MCF 10A (cell line): ENCODE data around the gene PLEKHA3. TPM values are rescaled to one million over a fixed set of nuclear protein-coding genes. Genes with fewer than 3 reads are reported as not detected.

Experiments
- BruUV-seq: library from RNA; stranded (reverse); fragments of 400-500 nt; replicated peaks from 2 replicates; lab custom pipeline; 2021; lab: Mats Ljungman, UMichigan
- CTCF ChIA-PET: fragments of 300-600 bp; sonication (Branson Sonifier 250); formaldehyde crosslinking; extraction: SDS; loops from one replicate; lab custom pipeline; 2021; ENCODE audit warnings: antibody characterized with exemption, inconsistent platforms; lab: Yijun Ruan, JAX
- POLR2A ChIA-PET: fragments of 300-600, 350-650 bp; sonication (Branson Sonifier 250); formaldehyde crosslinking; extraction: SDS; loops from one replicate; lab custom pipeline; 2020; ENCODE audit warnings: antibody characterized with exemption, inconsistent platforms; lab: Yijun Ruan, JAX
- DNase-seq: peaks from one replicate; pipeline ENCODE4 v3.0.0-alpha.2; 2018; ENCODE audit not compliant: unreplicated experiment
- H3K27ac Mint-ChIP-seq: one replicate; pipeline ENCODE4 v1.8.0; 2022; ENCODE audit warnings: mild to moderate bottlenecking, low read depth, mixed read lengths; ENCODE audit not compliant: unreplicated experiment
- H3K27me3 Mint-ChIP-seq: one replicate; pipeline ENCODE4 v1.8.0; 2022; ENCODE audit warnings: mixed read lengths; ENCODE audit not compliant: insufficient read depth, unreplicated experiment
- H3K36me3 Mint-ChIP-seq: one replicate; pipeline ENCODE4 v1.8.0; 2022; ENCODE audit warnings: mild to moderate bottlenecking, moderate library complexity, mixed read lengths; ENCODE audit not compliant: insufficient read depth, unreplicated experiment
- H3K4me1 Mint-ChIP-seq: one replicate; pipeline ENCODE4 v1.8.0; 2022; ENCODE audit warnings: mixed read lengths; ENCODE audit not compliant: insufficient read depth, unreplicated experiment
- H3K4me3 Mint-ChIP-seq: one replicate; pipeline ENCODE4 v1.8.0; 2022; ENCODE audit warnings: mild to moderate bottlenecking, moderate library complexity, mixed read lengths; ENCODE audit not compliant: unreplicated experiment
- H3K9me3 Mint-ChIP-seq: one replicate; pipeline ENCODE4 v1.8.0; 2022; ENCODE audit warnings: mixed read lengths; ENCODE audit not compliant: unreplicated experiment
- CTCF ChIP-seq: fragments of 200-600 bp; IDR thresholded peaks from one replicate; pipeline ENCODE4 v1.8.0; 2022; ENCODE audit warnings: antibody characterized with exemption, mild to moderate bottlenecking; ENCODE audit not compliant: unreplicated experiment
- intact Hi-C: fragments of 100-400 bp; cut with micrococcal nuclease; formaldehyde crosslinking; loops from 2 replicates; pipeline ENCODE4 v1.14.1; 2022
- total RNA-seq: library from RNA; stranded (reverse); gene quantifications from 2 replicates; pipeline ENCODE4 v1.2.3, GENCODE V29; 2022

The PLEKHA3 gene
- total RNA-seq, 1 experiment from 2014 or later: 29.8 TPM

GRCh38 chr2:178542161-178542560, 61.9 kb downstream of the PLEKHA3 start:
- Mint-ChIP-seq H3K9me3 (no peaks in the 10 kb centered on the region), H3K27me3 (no peaks in the 10 kb centered on the region), H3K4me3 (no peak overlapping the region), H3K27ac (no peak overlapping the region), H3K36me3 (peaks cover 54% of the 10 kb centered on the region), H3K4me1 (no peaks in the 10 kb centered on the region)
- POLR2A ChIA-PET: no interaction called here
- TF ChIP-seq CTCF: no peak
- no TSS peak for BruUV-seq
- intact Hi-C loops: no loop called here
- DNase-seq: no peak
- CTCF ChIA-PET: no interaction called here

DNA sequence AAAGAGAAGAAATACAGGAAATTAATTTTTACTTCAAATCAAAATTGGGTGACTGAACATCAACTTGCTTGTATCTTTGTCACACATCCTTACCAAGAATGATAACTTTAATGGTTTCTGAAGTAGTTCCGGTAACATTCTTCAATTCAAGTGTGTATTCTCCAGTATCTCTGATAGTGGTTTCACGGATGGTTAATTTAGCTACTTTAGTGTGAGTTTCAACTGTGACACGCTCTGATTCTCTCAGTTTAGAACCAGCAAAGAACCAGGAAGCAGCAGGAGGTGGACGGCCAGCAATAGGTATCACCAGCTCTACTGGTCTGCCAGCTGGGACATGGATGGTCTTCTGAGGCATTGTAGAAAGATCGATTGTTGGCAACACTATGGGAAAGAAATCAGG, 62.3 kb downstream of the PLEKHA3 start:
- no TSS peak for BruUV-seq
- no peak for TF ChIP-seq CTCF
- H3K27ac Mint-ChIP-seq: no peak overlapping the region
- POLR2A ChIA-PET: no interaction called here
- DNase-seq: no peak
- H3K4me1 Mint-ChIP-seq: no peaks in the 10 kb centered on the region
- H3K4me3 Mint-ChIP-seq: no peak overlapping the region
- CTCF ChIA-PET: interaction anchor here (0.6 to 0.9 kb wide), 2 partner anchors 20 to 159 kb away, joined by 3 to 4 read pairs; no protein-coding TSS in a partner anchor
- H3K27me3 Mint-ChIP-seq: no peaks in the 10 kb centered on the region
- H3K9me3 Mint-ChIP-seq: no peaks in the 10 kb centered on the region
- intact Hi-C loops: no loop called here
- H3K36me3 Mint-ChIP-seq: peaks cover 54% of the 10 kb centered on the region

DNA sequence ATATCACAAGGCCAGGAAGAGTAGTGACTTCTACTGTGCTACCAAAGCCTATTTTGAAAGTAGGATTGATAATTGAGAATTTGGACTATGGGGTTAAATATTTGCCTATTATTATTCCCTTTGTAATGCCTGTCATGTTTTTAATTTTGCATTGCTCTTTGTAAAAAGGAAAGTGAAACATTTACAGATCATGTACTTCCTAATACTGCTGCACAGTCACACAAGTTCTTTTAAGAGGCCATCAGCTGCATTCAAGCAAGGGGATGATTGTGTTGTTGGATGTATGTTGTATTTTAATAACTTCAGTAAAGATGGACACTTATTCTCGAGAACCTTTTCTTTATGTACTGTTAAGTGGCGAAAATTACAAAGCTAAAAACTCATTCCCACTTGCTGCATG, 70.1 kb downstream of the PLEKHA3 start:
- BruUV-seq: no TSS peak
- Mint-ChIP-seq H3K9me3 (no peaks in the 10 kb centered on the region), H3K4me1 (peaks cover 15% of the 10 kb centered on the region), H3K4me3 (no peak overlapping the region), H3K27me3 (no peaks in the 10 kb centered on the region), H3K27ac (no peak overlapping the region), H3K36me3 (peaks cover 8% of the 10 kb centered on the region)
- POLR2A ChIA-PET: interaction anchor here (1.3 kb wide), 1 partner anchor 27 kb away, joined by 3 read pairs; no protein-coding TSS in a partner anchor
- no peak for TF ChIP-seq CTCF
- no peak for DNase-seq
- intact Hi-C loops: no loop called here
- CTCF ChIA-PET: interaction anchor here (0.5 kb wide), 1 partner anchor 60 kb away, joined by 3 read pairs; no protein-coding TSS in a partner anchor

DNA sequence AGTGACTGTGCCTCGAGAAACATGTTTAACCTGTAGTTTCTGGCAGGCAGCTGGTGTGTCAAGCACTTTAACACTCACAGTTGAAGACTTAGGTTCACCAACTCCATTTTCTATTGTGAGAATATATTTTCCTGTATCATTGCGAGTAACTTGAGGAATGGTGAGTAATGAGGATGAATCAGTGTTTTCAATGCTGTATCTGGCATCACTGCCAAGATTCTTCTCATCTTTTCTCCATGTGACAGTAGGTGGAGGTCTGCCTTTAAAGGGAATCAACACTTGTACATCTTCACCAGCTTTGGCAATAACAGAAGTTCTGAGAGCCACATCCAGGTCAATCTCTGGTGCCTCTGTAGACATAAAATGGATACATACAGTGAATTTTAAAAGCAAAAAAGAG, 72.8 kb downstream of the PLEKHA3 start:
- Mint-ChIP-seq H3K27me3 (no peaks in the 10 kb centered on the region), H3K4me3 (no peak overlapping the region), H3K27ac (peak overlapping the region; percentile 81), H3K9me3 (no peaks in the 10 kb centered on the region), H3K4me1 (peaks cover 15% of the 10 kb centered on the region), H3K36me3 (peaks cover 6% of the 10 kb centered on the region)
- ChIA-PET CTCF (no interaction called here), POLR2A (interaction anchor here (1.1 to 1.4 kb wide), 2 partner anchors 9 to 29 kb away, joined by 3 to 5 read pairs; no protein-coding TSS in a partner anchor)
- DNase-seq: peak; percentile 66
- intact Hi-C loops: no loop called here
- BruUV-seq: no TSS peak
- no peak for TF ChIP-seq CTCF

Other genes starting within 250 kb of the PLEKHA3 start
- gene PRKRA, start 29.3 kb upstream of the PLEKHA3 start, total RNA-seq: 51.4 and 58.9 TPM in 2 replicates
- gene PJVK, start 29.1 kb upstream of the PLEKHA3 start, total RNA-seq: 7.4 and 10.4 TPM in 2 replicates
- gene FKBP7, start 1.9 kb upstream of the PLEKHA3 start, total RNA-seq: 5.8 and 8.4 TPM in 2 replicates